Activated CD4-positive, CD25-positive, alpha-beta regulatory T cell (primary cell): Measurements from ENCODE around the gene GJA1.

Experiments
- DNase-seq, 4 experiments: peaks; one replicate each; lab custom pipeline; 2025; lab: John Stamatoyannopoulos, UW

The GJA1 gene

DNA sequence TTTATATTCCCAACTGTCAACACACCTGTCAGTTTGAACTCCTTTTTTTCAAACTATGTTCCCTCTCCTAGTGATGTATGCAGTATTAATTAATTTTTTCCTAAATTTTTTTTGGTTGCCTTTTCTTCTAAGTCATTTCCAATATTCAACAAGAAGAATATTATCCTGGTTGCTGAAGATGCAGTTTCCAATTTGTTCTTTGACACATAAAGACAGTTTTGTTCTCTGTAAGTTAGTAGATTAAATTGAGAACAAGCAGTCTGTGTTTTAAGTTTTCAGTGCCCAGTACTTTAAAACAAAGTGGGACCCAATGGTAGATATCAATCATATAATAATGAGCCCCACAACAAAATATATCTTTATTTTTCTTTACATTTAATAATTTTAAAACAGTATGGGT lies 47.3 kb downstream of the GJA1 start:
- DNase-seq, result no peak

DNA sequence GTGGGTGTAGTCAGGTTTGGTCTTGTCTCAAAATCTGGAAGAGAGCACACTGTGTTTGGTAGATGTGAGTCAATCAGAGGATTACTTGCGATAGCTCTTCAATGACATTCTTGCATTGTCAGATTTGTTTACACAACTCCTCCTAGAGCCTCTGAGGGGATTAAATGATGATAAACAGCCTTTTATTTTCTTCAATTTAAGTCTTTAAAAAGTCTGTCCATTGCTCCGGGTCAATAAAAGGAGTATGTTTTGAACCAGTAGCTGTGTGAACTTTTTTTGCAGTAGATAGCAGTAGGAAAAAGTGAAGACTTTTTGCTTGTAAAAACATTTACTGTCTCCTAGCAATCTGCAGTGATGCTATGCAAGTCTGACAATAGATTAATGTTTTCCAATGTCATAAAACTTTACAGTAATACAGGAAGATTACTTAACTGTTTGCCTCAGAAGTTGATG lies 49.9 kb downstream of the GJA1 start:
- no peak for DNase-seq

DNA sequence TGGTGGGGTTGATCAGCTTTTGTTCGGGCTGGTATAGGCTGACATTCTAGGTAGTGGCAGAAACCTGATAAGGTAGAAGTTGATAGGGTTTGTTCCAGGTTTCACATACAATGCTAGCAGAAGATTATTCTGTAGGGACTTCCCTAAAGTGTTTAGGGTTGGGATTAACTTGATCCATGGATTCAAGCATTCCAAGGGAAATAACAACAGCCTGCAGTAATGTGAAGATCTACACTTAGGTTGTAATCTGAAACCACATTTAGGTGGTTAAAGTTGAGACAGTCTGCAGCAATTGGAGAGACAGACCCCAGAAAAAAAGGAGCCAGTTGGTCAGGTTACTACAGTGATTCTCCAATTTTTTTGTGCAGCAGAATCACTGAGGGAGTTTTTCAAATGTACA lies 56.1 kb downstream of the GJA1 start:
- no peak for DNase-seq

- DNase-seq, result no peak
These were observed 57.1 kb downstream of the GJA1 start for GRCh38 chr6:121492536-121492935.

- no peak for DNase-seq
These were observed 62.5 kb downstream of the GJA1 start for GRCh38 chr6:121497970-121498375.

- no peak for DNase-seq
These were observed 63.2 kb downstream of the GJA1 start for GRCh38 chr6:121498481-121499276.
